Measurements from ENCODE around the gene RUNX1.
"Not testable (repeated sequence)": the region's sequence is repeated elsewhere in the genome, so short reads cannot be mapped to it uniquely, and the experiment has no call there.

RUNX1 gene

DNA sequence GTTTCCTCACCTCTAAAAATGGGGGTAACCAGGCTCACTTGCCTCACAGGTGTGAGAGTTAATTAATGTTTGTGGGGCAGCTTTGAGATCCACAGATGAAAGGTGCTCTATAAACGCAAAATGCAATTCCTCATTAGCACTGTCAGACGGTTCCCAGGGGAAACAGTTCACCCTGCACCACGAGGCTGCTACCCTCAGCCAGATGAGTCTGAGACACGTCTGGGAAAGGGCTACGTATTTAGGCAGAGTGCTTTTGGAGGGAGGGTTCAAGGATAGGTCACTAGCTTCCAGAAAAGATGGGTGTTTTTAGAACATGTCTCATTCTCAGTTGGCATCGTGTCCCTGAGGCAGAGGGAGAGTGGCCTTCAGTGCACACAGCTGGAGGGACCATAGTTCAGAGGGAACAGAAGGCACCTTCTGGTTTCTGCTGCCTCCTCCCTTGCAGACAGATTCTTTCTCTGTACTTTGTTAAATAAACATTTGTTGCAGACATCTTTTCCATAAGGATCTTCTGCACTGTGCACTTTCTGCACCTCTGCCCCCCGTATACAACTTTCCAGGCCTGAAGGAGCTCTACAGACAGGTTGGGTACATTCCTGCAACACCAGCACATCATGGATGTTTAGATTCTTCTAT is 240.4 kb downstream of the RUNX1 start:
- DNase-seq: no peak

- DNase-seq: no peak
These were observed 241.1 kb downstream of the RUNX1 start for GRCh38 chr21:34807881-34808568.

GRCh38 chr21:34807146-34807880 is 241.8 kb downstream of the RUNX1 start:
- DNase-seq: no peak

DNA sequence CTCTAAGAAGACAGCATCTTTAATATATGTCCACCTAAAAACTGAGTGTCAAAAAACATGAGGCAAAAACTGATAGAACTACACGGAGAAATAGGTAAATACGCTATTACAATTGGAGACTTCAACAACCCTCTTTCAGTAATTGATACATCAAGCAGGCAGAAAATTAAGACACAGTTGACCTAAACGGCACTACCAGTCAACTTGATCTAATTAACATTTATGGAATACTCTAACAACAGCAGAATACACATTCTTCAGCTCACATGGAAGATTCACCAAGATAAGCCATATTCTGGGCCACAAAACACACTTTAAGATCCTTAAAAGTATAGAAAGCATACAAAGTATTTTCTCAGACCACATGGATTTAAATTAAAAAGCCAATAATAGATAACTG is 242.7 kb downstream of the RUNX1 start:
- no peak for DNase-seq

- DNase-seq: no peak
These were observed 243.9 kb downstream of the RUNX1 start for GRCh38 chr21:34805157-34805556.

DNA sequence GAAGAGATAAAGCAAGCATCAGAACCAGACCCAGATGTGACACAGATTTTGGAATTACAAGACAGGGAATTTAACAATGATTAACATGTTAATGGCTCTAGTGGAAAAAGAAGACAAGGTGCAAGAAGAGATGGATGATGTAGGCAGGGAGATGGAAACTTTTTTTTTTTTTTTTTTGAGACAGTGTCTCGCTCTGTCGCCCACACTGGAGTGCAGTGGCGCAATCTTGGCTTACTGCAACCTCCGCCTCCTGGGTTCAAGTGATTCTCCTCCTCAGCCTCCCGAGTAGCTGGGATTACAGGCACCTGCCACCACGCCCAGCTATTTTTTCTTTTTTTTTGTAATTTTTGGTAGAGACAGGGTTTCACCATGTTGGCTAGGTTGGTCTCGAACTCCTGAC is 244.5 kb downstream of the RUNX1 start:
- DNase-seq: not testable (repeated sequence)

- no peak for DNase-seq
These were observed 245.2 kb downstream of the RUNX1 start for GRCh38 chr21:34803782-34804370.

- no peak for DNase-seq
These were observed 246.8 kb downstream of the RUNX1 start for GRCh38 chr21:34802180-34802899.

DNA sequence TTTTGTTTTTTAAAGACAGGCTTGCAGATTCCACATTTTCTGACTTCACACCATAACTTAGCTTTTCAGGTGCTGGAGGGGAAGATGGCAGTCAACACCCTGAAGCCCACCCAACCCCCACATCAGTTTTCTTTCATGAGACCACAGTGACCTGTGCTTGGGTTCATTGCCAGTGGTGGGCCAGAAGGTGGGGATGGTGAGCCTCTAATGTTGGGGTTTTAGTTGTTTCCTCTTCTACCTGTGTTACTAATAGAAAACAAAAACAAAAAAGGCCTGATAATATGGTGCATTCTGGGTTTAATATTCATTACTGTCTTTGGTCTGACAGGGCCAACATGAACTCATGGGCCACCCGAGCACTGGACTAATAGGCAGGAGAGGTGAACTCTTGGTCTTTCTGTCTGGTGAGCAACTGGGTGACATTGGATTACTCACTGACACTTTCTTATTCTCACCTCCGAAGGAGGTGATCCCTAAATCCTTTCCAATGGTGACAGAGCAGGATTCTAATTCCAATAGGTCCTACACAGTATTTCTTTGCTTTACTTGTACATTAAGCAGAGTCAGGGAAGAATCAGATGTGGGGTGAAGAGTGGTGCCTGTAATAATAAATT is 247.5 kb downstream of the RUNX1 start:
- DNase-seq: no peak

DNA sequence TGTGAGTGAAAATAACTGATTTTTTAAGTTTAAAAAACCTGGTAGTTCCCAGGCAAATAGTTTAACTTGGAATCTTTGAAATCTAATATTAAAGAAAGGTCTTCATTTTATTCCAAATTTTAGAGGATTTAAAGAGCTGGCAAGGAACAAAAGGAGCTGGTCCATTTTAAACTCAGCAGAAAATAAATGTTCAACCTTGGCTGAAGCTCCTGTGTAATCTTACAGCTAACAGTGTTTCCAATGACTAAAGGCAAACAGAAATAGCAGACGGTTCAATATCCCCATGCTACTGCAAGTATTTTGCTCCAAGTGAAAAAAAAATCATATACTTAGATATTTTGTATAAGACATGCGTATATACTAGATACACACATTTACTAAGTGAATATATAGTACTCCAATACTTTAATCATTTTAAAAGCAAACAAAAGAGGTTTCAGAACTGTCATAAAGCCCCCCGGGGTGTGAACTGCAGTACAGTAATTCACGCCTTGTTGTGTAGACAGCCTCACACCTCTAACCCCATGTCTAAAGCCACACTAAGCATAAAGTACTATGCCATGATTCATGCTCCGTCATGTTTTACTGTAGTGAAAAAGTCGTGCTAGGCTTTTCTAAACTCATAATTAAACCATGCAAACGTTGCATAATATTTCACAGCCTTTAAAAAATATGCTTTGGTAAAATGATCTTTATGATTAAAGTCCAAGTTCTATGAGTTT is 248.1 kb downstream of the RUNX1 start:
- no peak for DNase-seq

GRCh38 chr21:34799092-34799491 is 250.0 kb downstream of the RUNX1 start:
- DNase-seq: no peak

DNA sequence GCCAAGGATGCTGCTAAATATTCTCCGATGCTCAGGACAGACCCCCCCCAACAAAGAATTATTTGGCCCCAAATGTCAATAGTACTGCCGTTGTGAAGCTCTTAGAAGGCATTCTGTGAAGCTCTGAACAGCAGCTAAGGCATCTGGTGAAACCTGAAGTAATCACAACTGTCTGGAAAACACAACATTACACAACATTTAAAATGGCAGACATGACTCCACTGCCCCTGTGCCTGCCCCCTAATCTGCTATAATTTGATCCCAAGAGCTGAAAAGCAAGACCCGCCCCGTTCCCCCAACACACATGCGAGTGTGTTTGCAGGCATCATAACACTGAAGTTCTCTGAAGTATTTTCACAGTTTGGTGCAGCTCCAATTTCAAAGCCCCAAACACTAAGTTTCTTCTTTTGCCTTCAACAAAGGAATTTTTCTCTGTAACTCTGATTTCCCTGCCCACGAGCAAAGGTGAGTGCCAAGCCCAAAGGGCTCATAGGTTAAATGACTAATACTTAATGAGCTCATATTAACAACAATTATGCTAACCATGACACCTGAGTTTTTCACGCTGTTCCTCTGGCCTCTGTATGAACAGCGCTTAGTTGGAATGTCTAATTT is 251.1 kb downstream of the RUNX1 start:
- no peak for DNase-seq

GRCh38 chr21:34797201-34797525 is 251.9 kb downstream of the RUNX1 start:
- DNase-seq: no peak

DNA sequence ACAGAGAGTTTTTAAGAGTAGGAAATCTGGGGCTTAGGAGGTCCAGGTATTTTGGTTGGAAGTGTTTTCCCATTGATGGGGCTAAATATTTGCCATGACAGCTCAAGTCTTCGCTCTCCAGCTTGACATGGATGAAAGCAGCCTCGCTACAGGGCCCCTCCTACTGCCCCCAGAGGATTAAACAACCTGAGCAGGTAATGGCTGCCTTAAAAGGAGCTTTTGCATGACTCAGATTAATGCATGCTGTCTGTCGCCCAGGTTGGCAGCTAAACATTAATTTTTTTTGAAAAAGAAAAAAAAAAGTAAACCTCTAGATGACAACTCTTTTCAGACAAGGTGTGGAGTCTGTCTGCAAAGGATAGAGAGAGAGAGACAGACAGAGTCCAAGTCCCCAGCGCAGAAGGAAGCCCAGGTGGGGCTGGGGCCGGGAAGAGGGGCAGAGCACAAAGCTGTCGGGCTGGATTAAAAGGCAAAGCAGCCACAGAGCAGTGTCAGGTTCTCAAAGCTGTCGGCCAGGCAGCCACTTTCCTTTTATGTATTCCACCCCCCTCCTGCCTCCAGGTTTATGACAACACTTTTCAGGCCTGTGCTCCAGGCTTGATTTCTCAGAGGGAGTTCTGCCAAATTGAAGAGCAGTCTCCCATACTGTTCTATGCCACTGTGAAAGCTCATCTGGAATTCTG is 252.4 kb downstream of the RUNX1 start:
- peak in 1 of 51 donors; percentile 11 for DNase-seq

DNA sequence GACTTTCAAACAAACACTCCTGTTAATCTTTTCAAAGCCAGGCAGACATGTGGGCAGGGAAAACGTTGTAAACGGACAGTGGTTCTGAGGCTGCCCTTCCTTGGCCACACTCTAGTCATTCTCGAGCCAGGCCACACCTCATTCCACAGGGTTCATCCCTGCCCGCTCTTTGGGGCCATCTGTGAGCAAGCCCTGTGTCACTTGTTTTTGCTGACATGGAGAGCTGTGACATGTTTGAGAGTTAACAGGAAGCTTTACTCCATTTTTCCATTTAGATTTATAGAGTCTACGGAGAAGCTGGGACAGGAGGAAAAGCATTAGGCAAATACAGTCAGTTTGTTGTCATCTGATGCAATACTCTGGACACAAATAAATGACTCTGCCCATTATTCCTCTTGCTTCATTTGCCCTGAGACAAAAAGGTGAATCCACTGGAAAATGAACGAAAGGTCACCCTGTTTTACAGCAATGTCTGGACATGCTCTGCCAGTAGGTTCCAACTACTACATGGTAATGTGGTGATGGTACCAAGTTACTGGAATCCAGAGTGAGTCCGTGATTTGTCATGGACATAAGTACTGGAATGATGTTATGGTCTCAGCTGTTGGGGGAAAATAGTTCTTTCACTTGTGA is 253.4 kb downstream of the RUNX1 start:
- no peak for DNase-seq

- no peak for DNase-seq
These were observed 253.9 kb downstream of the RUNX1 start for GRCh38 chr21:34795175-34795547.

DNA sequence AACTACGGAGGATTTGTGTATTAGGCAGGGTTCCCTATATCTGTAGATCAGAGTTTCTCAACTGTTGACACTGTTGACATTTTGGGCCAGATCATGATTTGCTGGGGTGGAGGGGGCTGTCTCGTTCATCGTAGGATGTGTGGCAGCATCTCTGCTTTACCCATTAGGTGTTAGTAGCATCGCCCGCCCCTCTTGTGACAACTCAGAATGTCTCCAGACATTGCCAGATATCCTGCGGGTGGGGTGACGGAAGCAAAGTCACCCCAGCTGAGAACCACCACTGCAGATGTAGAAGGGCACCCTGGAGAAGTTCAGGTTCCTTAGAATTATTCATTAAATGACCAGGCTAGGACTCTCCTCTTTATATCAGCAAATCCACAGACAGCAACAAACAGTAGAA is 254.4 kb downstream of the RUNX1 start:
- DNase-seq: no peak

- DNase-seq: no peak
These were observed 255.6 kb downstream of the RUNX1 start for GRCh38 chr21:34793471-34793870.

DNA sequence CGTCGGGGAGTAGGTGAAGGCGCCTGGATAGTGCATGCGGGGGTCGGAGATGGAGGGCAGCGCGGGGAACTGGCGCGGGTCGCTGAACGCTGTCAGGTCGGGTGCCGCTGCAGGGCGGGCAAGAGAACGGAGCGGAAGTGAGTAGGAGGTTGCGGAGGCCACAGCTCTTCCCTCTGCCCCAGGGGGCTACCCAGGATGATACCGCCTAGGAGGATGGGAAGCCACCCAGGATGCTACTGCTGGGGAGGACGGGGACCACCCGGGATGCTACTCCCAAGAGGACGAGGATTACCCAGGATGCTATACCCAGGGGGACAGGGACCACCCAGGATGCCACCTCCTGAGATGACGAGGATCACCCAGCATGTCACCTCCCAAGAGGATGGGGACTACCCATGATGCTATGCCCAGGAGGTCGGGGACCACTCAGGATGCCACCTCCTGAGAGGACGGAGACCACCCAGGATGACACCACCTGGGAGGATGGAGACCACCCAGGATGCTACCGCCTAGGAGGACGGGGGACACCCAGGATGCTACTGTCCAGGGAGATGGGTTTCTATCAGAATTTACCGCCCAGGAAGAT is 256.5 kb downstream of the RUNX1 start:
- no peak for DNase-seq
